Stimulated activated CD8-positive, alpha-beta memory T cell treated with anti-CD3 and anti-CD28 coated beads, Interleukin-12 subunit alpha, Interleukin-12 subunit beta, amount 100 ng/mL, for 4 hours (primary cell): ENCODE measurements around the gene SLC2A9.

ENCODE experiments used
- DNase-seq: peaks from one replicate; pipeline ENCODE4 v3.0.0-alpha.2; 2020; ENCODE audit warnings: low read depth

SLC2A9 gene

DNA sequence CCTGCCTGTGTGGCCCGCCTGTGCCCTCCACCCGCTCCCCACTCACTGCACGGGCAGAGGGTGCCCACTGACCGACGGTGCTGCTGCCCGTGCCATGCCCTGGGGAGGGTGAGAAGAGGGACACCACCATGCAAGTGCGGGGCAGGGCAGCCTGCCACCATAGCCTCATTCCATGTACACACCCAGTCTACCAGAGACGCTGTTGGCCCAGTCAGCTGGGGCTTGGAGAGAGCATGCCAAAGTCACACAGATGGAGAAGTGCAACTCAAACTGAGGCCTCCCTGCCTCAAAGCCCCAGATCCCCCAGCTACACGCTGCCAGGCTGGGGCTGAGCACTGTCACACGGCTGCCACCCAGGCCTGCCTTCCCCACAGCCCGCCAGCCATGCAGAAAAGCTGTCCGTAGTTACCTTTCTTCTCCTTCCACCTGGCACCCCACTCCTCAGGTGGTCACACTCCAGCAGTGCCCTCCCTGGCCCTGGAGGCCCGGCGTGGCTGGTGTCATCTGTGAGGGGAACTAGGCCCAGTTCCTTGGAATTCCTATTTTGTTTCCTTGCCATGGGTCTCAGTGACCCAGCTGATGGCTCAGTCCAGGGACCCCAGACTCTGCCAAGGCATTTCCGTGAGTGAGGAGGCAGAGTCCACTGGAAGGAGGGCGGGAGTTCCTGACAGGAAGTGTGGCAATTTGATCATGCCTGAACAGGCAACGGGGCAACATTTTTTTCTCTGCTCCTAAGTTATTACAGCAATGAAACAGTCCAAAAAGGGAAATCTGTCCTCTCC, at the start of gene SLC2A9:
SLC2A9 (minus strand) TSS at position 627 of the 782 bp plus-strand sequence; CDS start at position 559, 68 bp downstream.
- DNase-seq: no peak

GRCh38 chr4:10069075-10069642, 47.9 kb upstream of the SLC2A9 start:
- no peak for DNase-seq

DNA sequence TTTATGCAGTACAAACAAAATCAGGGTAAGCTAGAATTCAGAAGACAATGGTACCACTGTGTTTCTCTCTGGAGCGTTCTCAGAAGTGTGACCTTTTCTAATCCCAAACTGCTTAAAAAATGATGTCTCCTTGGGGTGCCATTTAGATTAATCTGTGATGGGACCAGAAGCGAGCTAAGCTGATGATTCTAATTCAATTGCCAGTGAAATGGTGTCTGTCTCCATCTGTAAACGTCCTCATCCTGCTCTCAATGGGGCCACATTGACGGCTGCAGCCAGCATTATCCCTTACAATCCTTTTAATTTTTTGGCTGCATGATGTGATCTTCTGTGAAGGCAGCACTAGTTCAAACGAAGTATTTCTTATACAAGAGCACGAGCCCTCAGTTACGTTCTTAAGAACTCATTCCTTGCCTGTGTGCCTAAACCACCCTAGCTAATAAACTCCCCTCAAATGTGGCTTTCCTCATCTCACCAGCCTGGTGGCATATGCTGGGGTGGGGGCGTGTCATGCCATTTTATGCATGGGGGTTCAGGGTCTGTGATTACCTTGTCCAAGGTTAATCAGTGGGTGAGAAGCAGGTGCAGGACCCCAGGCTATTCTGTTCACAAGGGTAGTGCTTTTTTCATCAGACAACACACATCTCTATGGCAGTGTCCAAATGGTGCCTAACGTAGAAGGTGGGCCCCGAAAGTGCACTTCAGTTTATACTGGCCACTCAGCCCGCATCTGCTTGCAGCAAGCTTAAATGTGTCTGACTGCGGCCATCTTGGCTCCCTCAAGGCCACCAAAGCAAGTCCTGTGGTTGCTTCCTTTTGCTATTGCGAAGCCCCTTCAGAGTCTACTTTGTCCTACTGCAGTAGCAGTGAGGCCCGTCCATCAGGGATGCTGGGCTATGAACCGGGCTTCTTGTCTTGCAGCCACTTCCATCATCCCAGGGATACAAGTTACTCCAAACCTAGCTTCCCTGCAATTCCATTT, 45.7 kb upstream of the SLC2A9 start:
- no peak for DNase-seq

GRCh38 chr4:10066206-10066605, 44.9 kb upstream of the SLC2A9 start:
- no peak for DNase-seq

DNA sequence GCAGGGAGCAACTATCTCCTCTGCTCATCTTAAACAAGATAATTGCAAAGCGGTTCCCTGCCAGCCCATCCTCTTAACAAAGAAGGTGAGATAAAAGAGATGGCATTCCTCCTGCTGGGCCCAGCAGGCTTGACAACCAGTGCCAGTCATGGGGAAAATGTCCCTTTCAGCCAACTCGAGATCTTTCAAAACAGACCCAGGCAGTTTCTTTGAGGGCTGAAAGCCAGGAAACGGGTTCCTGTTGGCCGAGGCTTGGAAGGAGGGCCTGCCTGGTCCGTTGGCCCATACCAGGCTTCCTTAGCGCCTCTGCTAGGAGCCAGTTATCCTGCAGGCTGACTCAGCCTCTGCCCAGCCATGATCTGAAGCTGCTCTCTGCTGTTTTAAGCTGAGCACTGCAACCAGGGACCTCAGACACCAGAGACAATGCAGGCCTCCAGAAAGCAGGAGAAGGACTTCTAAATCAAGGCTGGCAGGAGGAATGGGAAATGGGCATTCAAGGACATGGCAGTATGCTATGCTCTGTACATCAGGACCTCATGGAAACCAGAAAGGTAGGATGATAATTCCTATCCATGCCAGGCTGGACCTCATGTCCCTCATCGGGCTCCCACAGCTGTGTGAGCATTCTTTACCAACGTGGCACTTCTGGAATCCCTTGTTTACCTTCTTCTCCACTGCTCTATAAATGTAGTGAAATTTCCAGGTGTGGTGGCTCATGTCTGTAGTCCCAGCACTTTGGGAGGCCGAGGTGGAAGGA, 42.4 kb upstream of the SLC2A9 start:
- DNase-seq: no peak

DNA sequence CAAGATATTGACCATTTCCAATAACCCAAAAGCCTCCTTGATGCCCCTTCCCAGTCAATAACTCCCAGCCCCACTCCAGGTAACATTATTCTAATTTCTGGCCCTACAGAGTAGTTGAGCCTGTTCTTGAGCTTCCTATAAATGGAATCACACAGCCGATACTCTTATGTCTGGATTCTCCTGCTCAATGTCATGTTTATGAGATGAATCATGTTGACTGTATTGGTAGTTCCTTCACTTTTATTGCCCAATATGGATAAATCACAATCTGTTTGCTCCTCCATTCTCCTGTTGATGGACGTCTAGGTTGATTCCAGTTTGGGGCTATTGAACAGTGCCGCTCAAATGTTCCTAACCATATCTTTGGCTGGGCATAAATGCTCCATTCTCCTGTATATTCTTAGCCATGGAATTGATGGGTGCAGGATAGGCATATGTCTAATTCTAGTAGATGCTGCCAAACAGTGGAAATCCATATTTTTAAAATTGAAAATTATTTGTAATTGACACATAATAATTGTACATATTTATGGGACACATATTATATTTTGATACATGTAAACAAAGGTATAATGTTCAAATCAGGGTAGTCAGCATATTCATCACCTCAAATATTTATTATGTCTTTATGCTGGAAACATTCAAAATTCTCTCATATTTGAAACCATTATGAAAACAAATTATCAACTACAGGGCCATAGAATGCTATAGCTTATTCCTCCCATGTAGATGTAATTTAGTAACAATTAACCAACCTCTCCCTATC, 40.5 kb upstream of the SLC2A9 start:
- DNase-seq: no peak

- DNase-seq: no peak
Observed at GRCh38 chr4:10058371-10058770, 37.1 kb upstream of the SLC2A9 start.

GRCh38 chr4:10057023-10057395, 35.7 kb upstream of the SLC2A9 start:
- no peak for DNase-seq

- DNase-seq: no peak
Observed at GRCh38 chr4:10056334-10057022, 35.2 kb upstream of the SLC2A9 start.

DNA sequence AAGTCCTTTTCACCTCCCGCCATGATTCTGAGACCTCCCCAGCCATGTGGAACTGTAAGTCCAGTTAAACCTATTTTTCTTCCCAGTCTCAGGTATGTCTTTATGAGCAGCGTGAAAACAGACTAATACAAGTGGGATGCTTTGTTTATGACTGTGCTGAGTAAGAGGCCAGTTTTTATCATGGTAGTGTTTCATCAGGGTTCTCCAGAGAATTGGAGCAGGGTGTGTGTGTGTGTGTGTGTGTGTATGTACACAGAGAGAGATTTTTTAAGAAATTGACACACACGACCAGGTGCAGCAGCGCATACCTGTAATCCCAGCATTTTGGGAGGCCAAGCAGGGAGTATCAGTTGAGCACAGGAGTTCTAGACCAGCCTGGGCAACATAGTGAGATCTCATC, 34.6 kb upstream of the SLC2A9 start:
- no peak for DNase-seq

DNA sequence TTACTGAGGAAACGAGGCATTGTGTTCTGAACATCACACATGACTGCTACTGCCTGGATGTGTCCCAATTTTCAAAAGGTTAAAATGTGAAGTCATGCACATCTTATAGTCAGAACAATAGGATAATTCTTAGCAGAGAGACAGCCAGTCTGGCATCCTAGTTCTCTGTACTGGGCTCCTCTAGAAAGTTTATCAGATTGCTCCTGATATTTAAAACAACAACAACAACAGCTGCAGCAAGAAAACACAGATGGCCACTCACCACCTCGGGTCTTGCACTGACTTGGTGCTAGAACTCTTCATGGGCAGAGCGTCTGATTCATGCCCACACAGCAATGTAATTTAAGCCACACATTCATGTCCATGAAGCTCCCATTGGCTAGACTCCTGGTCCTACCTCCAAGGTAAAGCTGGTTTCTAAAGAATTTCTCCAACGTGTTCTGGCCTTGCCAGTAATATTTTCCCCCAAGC, 33.3 kb upstream of the SLC2A9 start:
- no peak for DNase-seq

GRCh38 chr4:10053635-10054453, 32.5 kb upstream of the SLC2A9 start:
- no peak for DNase-seq

DNA sequence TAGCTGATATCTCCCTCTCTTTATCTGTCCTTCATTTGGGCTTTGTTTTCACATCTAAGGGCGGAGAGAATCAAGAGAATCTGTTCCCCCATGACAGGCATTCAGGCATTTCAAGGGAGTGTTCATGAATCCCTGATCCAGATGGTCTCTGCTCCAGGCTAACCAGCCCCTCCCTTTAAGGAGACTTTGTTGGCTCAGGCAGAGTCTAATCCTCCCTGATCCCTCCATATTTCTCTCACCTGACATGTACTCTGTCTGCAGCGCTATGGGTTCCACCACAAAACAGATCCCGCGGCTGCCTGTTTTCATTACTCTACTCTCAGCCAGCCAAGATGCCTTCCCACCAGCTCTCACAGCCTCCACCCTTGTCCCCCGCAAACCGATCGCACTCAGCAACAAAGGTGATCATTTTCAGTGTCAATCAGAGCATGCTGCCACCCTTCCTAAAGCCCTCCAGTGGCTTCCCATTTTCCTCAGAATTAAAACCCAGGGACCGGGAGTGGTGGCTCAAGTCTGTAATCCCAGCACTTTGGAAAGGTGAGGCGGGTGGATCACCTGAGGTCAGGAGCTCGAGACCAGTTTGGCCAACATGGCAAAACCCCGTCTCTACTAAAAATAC, 30.3 kb upstream of the SLC2A9 start:
- DNase-seq: no peak

DNA sequence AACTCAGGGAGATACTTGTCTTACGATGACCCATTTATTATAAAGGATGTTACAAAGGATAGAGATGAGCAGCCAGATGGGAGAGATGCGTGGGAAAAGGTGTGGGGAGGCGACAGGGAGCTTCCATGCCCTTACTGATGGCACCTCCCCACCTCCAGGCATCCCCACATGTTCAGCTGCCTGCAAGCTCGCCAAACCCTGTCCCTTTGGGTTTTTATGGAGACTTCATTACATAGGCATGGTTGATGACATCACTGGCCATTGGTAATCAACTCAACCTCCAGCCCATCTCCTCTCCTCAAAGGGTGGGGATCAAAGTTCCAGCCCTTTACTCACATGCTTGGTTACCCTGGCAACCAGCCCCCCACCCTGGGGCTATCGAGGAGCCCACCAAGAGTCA, 29.4 kb upstream of the SLC2A9 start:
- DNase-seq: no peak

DNA sequence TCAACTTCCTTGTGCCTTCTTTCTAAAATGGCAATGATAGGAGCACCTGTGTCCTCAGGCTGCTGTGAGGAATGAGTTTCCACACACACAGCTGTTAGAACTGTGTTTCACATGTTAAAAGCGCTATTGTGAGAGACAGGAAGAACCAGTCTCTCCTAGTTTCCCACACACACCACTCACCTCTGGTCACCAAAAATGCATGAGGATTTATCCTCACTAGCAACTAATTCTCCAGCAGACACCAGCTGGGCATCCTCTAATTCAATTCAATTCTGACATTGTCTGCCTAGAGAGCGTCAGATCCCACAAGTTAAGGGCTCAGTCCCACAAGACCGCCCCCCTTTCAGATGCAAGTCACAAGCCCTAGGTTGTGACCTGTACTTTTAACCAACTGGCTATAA, 29.0 kb upstream of the SLC2A9 start:
- no peak for DNase-seq

GRCh38 chr4:10048941-10049697, 27.8 kb upstream of the SLC2A9 start:
- no peak for DNase-seq

- no peak for DNase-seq
Observed at GRCh38 chr4:10047967-10048366, 26.7 kb upstream of the SLC2A9 start.

GRCh38 chr4:10046471-10046870, 25.2 kb upstream of the SLC2A9 start:
- no peak for DNase-seq
